H1 (cell line): ENCODE data around the gene FAM24A. TPM values are rescaled to one million over a fixed set of nuclear protein-coding genes. Genes with fewer than 3 reads are reported as not detected.

Experiments used
- CTCF ChIA-PET: fragments of 300-600 bp; sonication (Branson Sonifier 250); formaldehyde crosslinking; loops from one replicate; lab custom pipeline; 2021; ENCODE audit not compliant: partially characterized antibody; lab: Charles Lee
- POLR2A ChIA-PET: fragments of 300-600 bp; sonication (Branson Sonifier 250); formaldehyde crosslinking; loops from one replicate; lab custom pipeline; 2021; ENCODE audit warnings: inconsistent platforms; ENCODE audit not compliant: partially characterized antibody; lab: Charles Lee
- DNase-seq, 2 experiments: peaks; one replicate each; pipeline versions ENCODE4 v3.0.0 to v3.0.0-alpha.2; 2010 to 2022; ENCODE audit warnings: low spot score in 2 of 2, low read depth in 1 of 2, mixed read lengths in 1 of 2
- FAIRE-seq: peaks from 2 replicates; lab custom pipeline; 2011; peaks lifted over from hg19 to GRCh38; lab: Jason Lieb, UNC
- H2AFZ ChIP-seq: 2 replicates; pipeline ENCODE4 v1.8.1; 2012; ENCODE audit warnings: low read length, inconsistent platforms
- H2AK5ac ChIP-seq: 2 replicates; pipeline ENCODE4 v1.6.1; 2013; ENCODE audit warnings: low read depth, low read length
- H2BK120ac ChIP-seq: replicated peaks from 2 replicates; pipeline ENCODE3; 2013; ENCODE audit warnings: low read depth, low read length, inconsistent platforms
- H2BK12ac ChIP-seq: 2 replicates; pipeline ENCODE4 v1.6.1; 2013; ENCODE audit warnings: low read depth, low read length
- H2BK15ac ChIP-seq: 2 replicates; pipeline ENCODE4 v1.6.1; 2013; ENCODE audit warnings: low read length
- H2BK20ac ChIP-seq: 2 replicates; pipeline ENCODE4 v1.6.1; 2013; ENCODE audit warnings: low read length
- H2BK5ac ChIP-seq: 2 replicates; pipeline ENCODE4 v1.6.1; 2013; ENCODE audit warnings: low read depth, low read length
- H3K14ac ChIP-seq: 2 replicates; pipeline ENCODE4 v1.6.1; 2013; ENCODE audit warnings: inconsistent platforms; ENCODE audit not compliant: insufficient read length
- H3K18ac ChIP-seq: 2 replicates; pipeline ENCODE4 v1.6.1; 2013; ENCODE audit warnings: low read length; ENCODE audit errors: extremely low read depth
- H3K23ac ChIP-seq: 2 replicates; pipeline ENCODE4 v1.6.1; 2013; ENCODE audit warnings: inconsistent platforms; ENCODE audit not compliant: insufficient read length
- H3K23me2 ChIP-seq: 2 replicates; pipeline ENCODE4 v1.6.1; 2013; ENCODE audit warnings: low read depth, low read length
- H3K27ac ChIP-seq: 2 replicates; pipeline ENCODE4 v1.6.1; 2011; ENCODE audit warnings: low read depth, low read length, inconsistent platforms
- H3K27me3 ChIP-seq, 4 experiments: replicated peaks in 1 of 4; 1 replicate in 1 of 4; 2 replicates in 3 of 4; pipeline versions ENCODE4 v1.6.1 to v1.8.1; 2011 to 2013; ENCODE audit warnings: low read length in 3 of 4, mild to moderate bottlenecking in 3 of 4, inconsistent platforms in 2 of 4, mixed read lengths in 2 of 4, moderate library complexity in 1 of 4; ENCODE audit not compliant: control insufficient read depth in 3 of 4, insufficient read depth in 3 of 4; ENCODE audit errors: extremely low read depth in 1 of 4
- H3K36me3 ChIP-seq, 4 experiments: 2 replicates each; pipeline versions ENCODE4 v1.6.1 to v1.8.1; 2011 to 2013; ENCODE audit warnings: mild to moderate bottlenecking in 4 of 4, low read length in 3 of 4, moderate library complexity in 2 of 4, control low read depth in 1 of 4, inconsistent platforms in 1 of 4; ENCODE audit not compliant: insufficient read depth in 4 of 4, control insufficient read depth in 2 of 4
- H3K4ac ChIP-seq: replicated peaks from 2 replicates; pipeline ENCODE3; 2013; ENCODE audit warnings: low read length, low read depth, mixed read lengths, inconsistent platforms; ENCODE audit not compliant: insufficient read length
- H3K4me1 ChIP-seq, 4 experiments: replicated peaks in 1 of 4; 1 replicate in 1 of 4; 2 replicates in 3 of 4; pipeline versions ENCODE4 v1.6.1 to v1.8.1; 2011 to 2013; ENCODE audit warnings: low read length in 3 of 4, inconsistent platforms in 2 of 4, mixed read lengths in 1 of 4; ENCODE audit not compliant: insufficient read depth in 4 of 4, control insufficient read depth in 3 of 4
- H3K4me2 ChIP-seq, 2 experiments: 2 replicates each; pipeline versions ENCODE4 v1.6.1 to v1.8.1; 2011 to 2013; ENCODE audit warnings: low read depth in 2 of 2, low read length in 2 of 2, control low read depth in 1 of 2, inconsistent platforms in 1 of 2, mild to moderate bottlenecking in 1 of 2; ENCODE audit not compliant: insufficient read depth in 1 of 2
- H3K4me3 ChIP-seq, 4 experiments: fragments of 200-600, 300-600 bp in 1 of 4; sonication (generic), shearing (Covaris generic), sonication (Bioruptor Twin) in 1 of 4; 2 replicates each; pipeline versions ENCODE4 v1.5.1 to v1.8.1; 2011 to 2016; ENCODE audit warnings: low read length in 4 of 4, low read depth in 3 of 4, control low read depth in 2 of 4, inconsistent platforms in 2 of 4, mild to moderate bottlenecking in 2 of 4, mixed read lengths in 1 of 4, moderate library complexity in 1 of 4; ENCODE audit not compliant: insufficient read depth in 2 of 4; ENCODE audit errors: extremely low read depth in 1 of 4
- H3K56ac ChIP-seq: replicated peaks from 2 replicates; pipeline ENCODE3; 2013; ENCODE audit warnings: low read depth, mild to moderate bottlenecking, mixed read lengths, low read length, inconsistent platforms; ENCODE audit not compliant: insufficient read length
- H3K79me1 ChIP-seq: 2 replicates; pipeline ENCODE4 v1.6.1; 2013; ENCODE audit warnings: low read depth, low read length, control low read depth
- H3K79me2 ChIP-seq, 2 experiments: 2 replicates each; pipeline versions ENCODE4 v1.6.1 to v1.8.1; 2012 to 2013; ENCODE audit warnings: low read length in 2 of 2, mild to moderate bottlenecking in 2 of 2, inconsistent platforms in 1 of 2; ENCODE audit not compliant: insufficient read depth in 2 of 2, control insufficient read depth in 1 of 2
- H3K9ac ChIP-seq, 4 experiments: replicated peaks in 1 of 4; 1 replicate in 1 of 4; 2 replicates in 3 of 4; pipeline versions ENCODE4 v1.6.1 to v1.8.1; 2011 to 2013; ENCODE audit warnings: low read depth in 3 of 4, low read length in 3 of 4, control low read depth in 2 of 4, mild to moderate bottlenecking in 2 of 4, moderate library complexity in 2 of 4, inconsistent platforms in 1 of 4; ENCODE audit errors: extremely low read depth in 1 of 4
- H3K9me3 ChIP-seq, 2 experiments: 2 replicates each; pipeline versions ENCODE4 v1.6.1 to v1.8.1; 2012 to 2013; ENCODE audit warnings: mild to moderate bottlenecking in 2 of 2, moderate library complexity in 2 of 2, control low read depth in 1 of 2, inconsistent platforms in 1 of 2, low read depth in 1 of 2, low read length in 1 of 2, mixed read lengths in 1 of 2; ENCODE audit not compliant: insufficient read depth in 2 of 2
- H4K20me1 ChIP-seq, 2 experiments: replicated peaks in 1 of 2; 2 replicates each; pipeline versions ENCODE3 to v1.8.1; 2011 to 2013; ENCODE audit warnings: inconsistent platforms in 2 of 2, low read length in 2 of 2, mild to moderate bottlenecking in 1 of 2; ENCODE audit not compliant: insufficient read depth in 2 of 2, control insufficient read depth in 1 of 2
- H4K5ac ChIP-seq: 2 replicates; pipeline ENCODE4 v1.6.1; 2013; ENCODE audit warnings: low read length, low read depth, mixed read lengths, inconsistent platforms; ENCODE audit not compliant: insufficient read length
- H4K8ac ChIP-seq: 2 replicates; pipeline ENCODE4 v1.8.0; 2013; ENCODE audit warnings: mild to moderate bottlenecking, moderate library complexity, low read length, inconsistent platforms; ENCODE audit not compliant: insufficient read depth; ENCODE audit errors: extremely low read depth
- H4K91ac ChIP-seq: replicated peaks from 2 replicates; pipeline ENCODE3; 2013; ENCODE audit warnings: low read length, mixed read lengths, inconsistent platforms; ENCODE audit not compliant: insufficient read length
- GABPA ChIP-seq: IDR thresholded peaks from 2 replicates; pipeline ENCODE4 v1.6.1; 2011; ENCODE audit warnings: mild to moderate bottlenecking, low read length, moderate library complexity, borderline replicate concordance; ENCODE audit not compliant: insufficient read depth
- KDM1A ChIP-seq: fragments of 200-600, 300-600 bp; sonication (generic); IDR thresholded peaks from 2 replicates; pipeline ENCODE4 v1.7.1; 2016; ENCODE audit warnings: mild to moderate bottlenecking, low read length, borderline replicate concordance
- POLR2AphosphoS5 ChIP-seq: IDR thresholded peaks from 2 replicates; pipeline ENCODE4 v1.6.1; 2011; ENCODE audit warnings: low read depth, low read length
- RFX5 ChIP-seq: IDR thresholded peaks from 2 replicates; pipeline ENCODE4 v1.6.1; 2011; ENCODE audit warnings: low read depth, low read length, improper control_type of control experiment, borderline replicate concordance
- SAP30 ChIP-seq: fragments of 300-600 bp; sonication (generic); IDR thresholded peaks from 2 replicates; pipeline ENCODE4 v1.7.1; 2012; ENCODE audit warnings: low read length, moderate library complexity, mild to moderate bottlenecking, inconsistent platforms; ENCODE audit not compliant: insufficient read depth, insufficient replicate concordance
- SIN3A ChIP-seq, 2 experiments: IDR thresholded peaks in 1 of 2; conservative IDR thresholded peaks in 1 of 2; 2 replicates each; pipeline ENCODE4 v1.6.1; 2011 to 2012; ENCODE audit warnings: low read length in 2 of 2, improper control_type of control experiment in 1 of 2, low read depth in 1 of 2, mild to moderate bottlenecking in 1 of 2
- SP4 ChIP-seq: IDR thresholded peaks from 2 replicates; pipeline ENCODE4 v1.6.1; 2012; ENCODE audit warnings: low read length, inconsistent platforms
- TBP ChIP-seq: IDR thresholded peaks from 2 replicates; pipeline ENCODE4 v1.6.1; 2011; ENCODE audit warnings: low read depth, low read length, improper control_type of control experiment
- ZNF274 ChIP-seq: IDR thresholded peaks from 2 replicates; pipeline ENCODE4 v1.7.0; 2012; ENCODE audit warnings: low read length, borderline replicate concordance; ENCODE audit errors: extremely low read depth
- WGBS, 2 experiments: shearing (Covaris generic) in 1 of 2; methylation state at CpG; one replicate each; pipeline versions ENCODE4 v1.1.6 to v1.1.7; 2013 to 2015; ENCODE audit warnings: low lambda C conversion rate in 2 of 2, mixed read lengths in 2 of 2, inconsistent platforms in 1 of 2, low coverage in 1 of 2, missing lambda C conversion rate in 1 of 2; ENCODE audit not compliant: insufficient replicate concordance in 2 of 2, insufficient coverage in 1 of 2, insufficient read length in 1 of 2; ENCODE audit errors: extremely low coverage in 1 of 2, missing lambda C conversion rate in 1 of 2; 5-methylcytosine and 5-hydroxymethylcytosine counted together
- polyA plus RNA-seq, 7 experiments: library from polyadenylated mRNA; depleted of rRNA in 3 of 7; stranded (reverse) in 5 of 7; unstranded in 2 of 7; fragments of >200 nt in 5 of 7; fragments of 200-250 nt in 2 of 7; gene quantifications; 1 replicate in 5 of 7; 2 replicates in 1 of 7; 4 replicates in 1 of 7; pipeline versions ENCODE4 v1.2.1 to v1.2.3, GENCODE V29; 2011 to 2013; ENCODE audit warnings: missing spikeins in 2 of 7, mixed read lengths in 2 of 7
- total RNA-seq: library from RNA; stranded (reverse); fragmentation: NEBNext Ultra II Directional; extraction: Animal tissue kit (Norgen Biotek cat#: 25700); gene quantifications from 2 replicates; pipeline ENCODE4 v1.2.1, GENCODE V29; 2021

The FAM24A gene
- total and polyA plus RNA-seq, 2 of the 8 experiments (the other 6 are each of a cell fraction or from before 2014, with no cell fraction given) = not detected

DNA sequence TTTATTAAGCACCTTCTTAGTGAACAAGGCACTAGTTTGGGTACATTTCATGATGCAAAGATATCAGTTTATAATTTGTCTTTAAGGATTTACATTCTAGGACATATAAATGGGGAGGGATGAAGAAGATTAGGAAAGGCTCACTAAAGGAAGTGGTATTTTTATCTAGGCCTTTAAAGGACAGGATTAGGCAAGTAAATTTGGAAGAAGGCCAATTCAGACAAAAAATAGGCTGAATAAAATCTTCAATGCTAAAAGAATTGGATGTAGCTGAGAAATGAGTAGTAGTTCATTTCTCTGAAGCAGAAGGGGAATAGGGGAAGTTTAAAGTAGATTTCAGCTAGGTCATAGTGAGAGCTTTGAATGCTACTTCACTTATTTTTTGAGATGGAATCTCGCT, 26.2 kb upstream of the FAM24A start:
- Histone ChIP-seq H3K79me1 (no peaks in the 10 kb centered on the region), H2BK5ac (no peak overlapping the region), H3K4ac (no peak overlapping the region), H3K9me3 (no peaks in the 10 kb centered on the region; a peak in 1 of 4 replicates), H2BK15ac (no peak overlapping the region), H2BK20ac (no peak overlapping the region), H3K4me1 (peaks cover 0 to 4% (median 0%) of the 10 kb centered on the region in 4 experiments; a peak in 2 of 7 replicates), H3K79me2 (no peaks in the 10 kb centered on the region), H2BK120ac (no peak overlapping the region), H3K4me3 (no peak overlapping the region), H3K36me3 (no peaks in the 10 kb centered on the region), H2AK5ac (no peak overlapping the region), H2BK12ac (no peak overlapping the region), H3K14ac (no peak overlapping the region), H4K8ac (no peak overlapping the region), H4K91ac (no peak overlapping the region), H3K27me3 (peaks cover 0 to 3% (median 0%) of the 10 kb centered on the region in 4 experiments; a peak in 3 of 7 replicates), H3K9ac (no peak overlapping the region), H3K27ac (no peak overlapping the region), H4K5ac (no peak overlapping the region), H4K20me1 (no peaks in the 10 kb centered on the region), H3K23me2 (no peaks in the 10 kb centered on the region; the same call in 1 of the 2 replicates), H3K4me2 (no peak overlapping the region), H3K18ac (no peak overlapping the region), H3K56ac (no peak overlapping the region), H2AFZ (no peak overlapping the region), H3K23ac (no peak overlapping the region)
- POLR2A ChIA-PET = no interaction called here
- CTCF ChIA-PET = no interaction called here
- DNase-seq = no peak
- no peak for FAIRE-seq
- 76% methylated on average over 1 of the region's 1 CpG; no CpG with 5 or more reads in 1 of the 2 experiments for WGBS, 2 experiments
- TF ChIP-seq SIN3A (conservative IDR thresholded peaks at IDR 0.05 in 1 of 2, IDR thresholded peaks at IDR 0.05 in 1 of 2; ENCODE audit: low read depth in 1 of 2, low read length in 2 of 2) (no peak), KDM1A (no peak), ZNF274 (no peak), SAP30 (no peak), RFX5 (no peak), POLR2AphosphoS5 (no peak), GABPA (no peak), TBP (no peak), SP4 (no peak)
